Muscle of leg (tissue), 16 donors: ENCODE data around the gene NSUN7. TPM values are rescaled to one million over a fixed set of nuclear protein-coding genes. Genes with fewer than 3 reads are reported as not detected.
"Not testable (repeated sequence)": the region's sequence is repeated elsewhere in the genome, so short reads cannot be mapped to it uniquely, and the experiment has no call there.

Source experiments
- DNase-seq: peaks from one replicate; pipeline ENCODE4 v3.0.0; 2013
- H3K27ac ChIP-seq: one replicate; pipeline ENCODE4 v1.5.1; 2013; ENCODE audit warnings: mild to moderate bottlenecking, low read length, control low read depth
- H3K27me3 ChIP-seq: one replicate; pipeline ENCODE4 v1.6.1; 2013; ENCODE audit warnings: low read length; ENCODE audit not compliant: control insufficient read depth, insufficient read depth
- H3K36me3 ChIP-seq: one replicate; pipeline ENCODE4 v1.6.1; 2013; ENCODE audit warnings: low read length; ENCODE audit not compliant: control insufficient read depth, insufficient read depth
- H3K4me1 ChIP-seq: one replicate; pipeline ENCODE4 v1.6.1; 2013; ENCODE audit warnings: low read length; ENCODE audit not compliant: control insufficient read depth, insufficient read depth
- H3K4me3 ChIP-seq: one replicate; pipeline ENCODE4 v1.5.1; 2013; ENCODE audit warnings: low read length, control low read depth
- H3K9me3 ChIP-seq: replicated peaks from 2 replicates; pipeline ENCODE4 v1.6.1; 2013; ENCODE audit warnings: low read depth, low read length; ENCODE audit not compliant: control insufficient read depth
- WGBS: methylation state at CpG from one replicate; pipeline ENCODE4 v1.1.5; 2013; ENCODE audit warnings: missing lambda C conversion rate; ENCODE audit not compliant: insufficient coverage; 5-methylcytosine and 5-hydroxymethylcytosine counted together
- long read RNA-seq, 11 donors: transcript quantifications; one replicate each; lab custom pipeline, GENCODE V29; 2026
- polyA plus RNA-seq, 8 donors: library from polyadenylated mRNA; unstranded; fragments of 120-200 nt; gene quantifications; one replicate each; pipeline versions ENCODE4 v1.2.1 to v1.2.3, GENCODE V29; 2013; ENCODE audit warnings: inconsistent platforms in 1 of 8, low replicate concordance in 1 of 8; ENCODE audit not compliant: insufficient read length in 8 of 8, insufficient read depth in 1 of 8
- total RNA-seq: library from RNA; stranded (reverse); fragments of 120-200 nt; gene quantifications from one replicate; pipeline ENCODE4 v1.2.4, GENCODE V29; 2013

Gene NSUN7, protein sequence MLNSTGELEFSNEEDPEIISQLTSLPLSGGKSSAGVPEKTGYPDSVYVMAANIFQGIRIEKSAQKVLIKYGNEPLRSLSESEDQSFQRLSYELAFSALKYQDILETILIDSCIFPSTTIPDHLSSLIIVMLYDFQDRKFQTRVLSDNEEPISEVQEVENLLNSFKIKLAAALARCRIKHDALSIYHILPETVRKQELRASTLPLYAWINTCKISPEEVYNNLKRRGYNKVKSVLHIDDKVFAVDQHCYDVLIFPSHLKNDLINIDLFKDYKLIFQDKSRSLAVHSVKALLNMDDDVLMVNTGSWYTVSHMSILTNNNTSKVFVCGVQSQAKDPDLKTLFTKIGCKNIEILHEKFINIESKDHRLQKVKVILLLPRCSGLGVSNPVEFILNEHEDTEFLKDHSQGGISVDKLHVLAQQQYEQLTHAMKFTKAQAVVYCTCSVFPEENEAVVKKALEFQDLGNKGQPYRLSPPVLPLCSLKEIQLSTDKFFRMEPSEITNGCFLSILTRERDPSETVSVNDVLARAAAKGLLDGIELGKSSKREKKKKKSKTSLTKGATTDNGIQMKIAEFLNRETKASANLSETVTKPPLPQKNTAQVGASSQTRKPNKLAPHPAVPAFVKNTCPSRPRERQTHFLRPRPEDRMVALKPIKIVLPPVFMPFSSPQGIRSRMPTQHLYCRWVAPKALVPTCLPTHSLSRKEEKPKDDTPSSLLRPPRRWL
- total RNA-seq (0.84 TPM), polyA plus RNA-seq (1 to 10 TPM in 3 of 8 donors, under 1 TPM in 5; 0.25 to 2.0 (median 0.89) TPM)
- long read RNA-seq, donor 1: 0 reads
- long read RNA-seq, donor 2: 0 reads
- long read RNA-seq, donor 3: 0 reads
- long read RNA-seq, donor 4: 0 reads
- long read RNA-seq, donor 5: 0 reads
- long read RNA-seq, donor 6, partial matches to known transcripts: 0 of 1 reads
- long read RNA-seq, donor 6, other reads (novel, unspliced or antisense): 0 of 1 reads
- long read RNA-seq, donor 7: 0 reads
- long read RNA-seq, donor 8: 0 reads
- long read RNA-seq, donor 9: 0 reads
- long read RNA-seq, donor 10: 0 reads
- long read RNA-seq, donor 11: 0 reads

DNA sequence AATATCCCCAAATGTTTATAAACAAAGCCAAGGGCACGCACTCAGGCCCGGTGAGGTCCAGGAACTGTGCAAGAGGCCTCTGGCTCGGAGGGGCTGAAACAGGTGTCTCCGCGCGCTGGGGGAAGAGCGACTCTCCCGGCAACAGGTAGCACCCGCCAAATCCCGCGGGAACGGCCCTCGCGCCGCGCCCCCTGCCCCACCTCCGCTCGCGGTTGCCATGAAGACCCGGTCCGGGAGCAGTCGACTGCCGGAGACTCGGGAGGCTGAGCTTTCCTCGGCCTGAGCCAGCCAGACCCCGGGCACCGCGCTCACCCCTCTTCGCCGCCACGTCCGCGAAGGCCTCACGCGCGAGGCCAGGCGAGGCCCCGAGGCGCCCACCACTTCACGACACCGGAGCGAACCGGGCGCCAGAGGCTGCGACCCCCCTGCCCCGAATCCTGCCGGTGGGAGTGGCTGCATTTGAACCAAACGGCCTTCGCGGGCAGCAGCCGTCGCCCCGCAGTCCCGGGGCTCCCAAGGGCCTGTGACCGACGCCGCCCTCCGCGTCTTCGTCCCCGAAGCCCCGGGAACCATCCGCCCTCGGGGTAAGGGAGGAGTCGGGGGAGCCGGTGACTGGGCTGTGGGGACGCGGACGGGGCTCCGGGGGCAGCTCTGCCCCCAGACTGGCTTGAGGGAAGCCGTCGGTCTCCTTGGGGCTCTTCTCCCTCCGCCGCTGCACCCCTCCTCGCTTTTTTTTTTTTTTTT is at the start of gene NSUN7:
NSUN7 (plus strand) TSS at position 239 of the 744 bp plus-strand sequence. CDS start 739 bp downstream, outside the sequence.
- peak within 1 kb of the TSS; percentile 57 for H3K4me3 ChIP-seq
- no peak within 1 kb of the TSS for H3K27ac ChIP-seq
- H3K36me3 ChIP-seq: no peaks in the 10 kb centered on the region
- H3K4me1 ChIP-seq: peaks cover 8% of the 10 kb centered on the region
- H3K27me3 ChIP-seq: peaks cover 19% of the 10 kb centered on the region
- whole genome bisulfite sequencing: under 1% methylated on average over 75 of the region's 75 CpGs
- peak; percentile 65 for DNase-seq
- no peaks in the 10 kb centered on the region for H3K9me3 ChIP-seq

DNA sequence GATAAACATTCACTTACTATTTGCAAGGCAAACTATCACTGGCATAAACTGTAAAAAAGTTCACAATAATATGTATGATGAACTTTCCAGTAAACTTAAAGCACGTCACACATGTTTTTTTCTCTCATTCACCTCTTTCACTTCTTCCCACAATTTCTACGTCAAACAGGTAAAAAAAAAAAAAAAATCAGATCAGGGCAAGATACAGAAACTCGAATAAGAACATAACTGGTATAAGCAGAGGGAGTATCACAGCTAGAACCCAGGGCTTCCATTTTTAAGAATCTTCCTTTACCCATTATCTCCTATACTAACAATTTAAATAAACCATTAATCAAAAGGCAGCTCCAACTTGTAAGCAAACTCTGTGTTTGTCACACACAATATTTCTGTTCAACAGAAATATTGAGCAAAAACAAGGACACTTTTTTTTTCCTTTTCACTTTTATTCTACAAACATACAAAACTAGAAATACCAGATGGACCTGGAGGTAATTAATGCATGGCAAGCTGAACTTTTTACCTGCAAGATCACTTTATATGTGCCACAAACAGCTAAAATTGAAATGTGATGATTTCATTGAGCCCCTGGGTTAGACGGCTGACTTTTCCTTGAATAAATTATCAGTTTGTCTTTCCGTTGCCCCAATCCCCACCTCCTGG is 47.5 kb upstream of the NSUN7 start:
- Histone ChIP-seq H3K36me3 (no peaks in the 10 kb centered on the region), H3K27me3 (no peaks in the 10 kb centered on the region), H3K4me3 (no peak overlapping the region), H3K9me3 (no peaks in the 10 kb centered on the region), H3K4me1 (no peaks in the 10 kb centered on the region), H3K27ac (no peak overlapping the region)
- DNase-seq: no peak
- 80% methylated on average over 1 of the region's 5 CpGs for WGBS

DNA sequence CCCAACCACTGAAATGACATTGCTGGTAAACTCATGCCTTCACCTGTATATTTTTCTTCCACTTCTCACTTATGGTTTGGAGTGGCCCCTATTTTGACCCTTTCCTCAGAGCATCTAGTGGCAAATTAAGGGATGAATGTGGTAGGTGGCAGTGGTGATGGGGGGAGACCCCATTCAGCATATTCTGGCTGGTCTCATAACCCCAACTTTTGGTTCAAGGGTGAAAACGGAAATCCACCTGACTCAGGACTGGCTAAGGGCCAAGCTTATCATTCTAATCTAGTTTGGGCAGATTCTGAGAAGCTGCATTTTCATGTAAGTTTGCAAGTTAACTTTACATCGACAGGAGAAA is 47.0 kb upstream of the NSUN7 start:
- WGBS: 0% methylated on average over 1 of the region's 2 CpGs
- Histone ChIP-seq H3K36me3 (no peaks in the 10 kb centered on the region), H3K27ac (no peak overlapping the region), H3K4me3 (no peak overlapping the region), H3K4me1 (no peaks in the 10 kb centered on the region), H3K9me3 (no peaks in the 10 kb centered on the region), H3K27me3 (no peaks in the 10 kb centered on the region)
- DNase-seq: no peak

DNA sequence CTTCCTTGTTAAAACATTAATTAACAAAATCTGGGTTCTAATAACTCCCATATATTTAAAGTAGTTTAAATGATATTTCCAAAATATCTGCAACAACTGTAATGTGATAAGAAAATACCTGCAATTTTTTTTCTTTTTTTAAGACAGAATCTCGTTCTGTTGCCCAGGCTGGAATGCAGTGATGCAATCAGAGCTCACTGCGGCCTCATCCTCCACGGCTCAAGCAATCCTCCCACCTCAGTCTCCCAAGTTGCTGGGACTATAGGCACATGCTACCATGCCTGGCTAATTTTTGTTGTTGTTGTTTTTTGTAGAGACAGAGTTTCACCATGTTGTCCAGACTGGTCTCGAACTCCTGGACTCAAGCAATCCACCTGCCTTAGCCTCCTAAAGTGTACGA is 45.7 kb upstream of the NSUN7 start:
- H3K36me3 ChIP-seq: no peaks in the 10 kb centered on the region
- no peak overlapping the region for H3K4me3 ChIP-seq
- no peaks in the 10 kb centered on the region for H3K9me3 ChIP-seq
- no peaks in the 10 kb centered on the region for H3K4me1 ChIP-seq
- H3K27me3 ChIP-seq: no peaks in the 10 kb centered on the region
- no peak overlapping the region for H3K27ac ChIP-seq
- WGBS: no CpG with 5 or more reads among the region's 5 CpGs
- no peak for DNase-seq

DNA sequence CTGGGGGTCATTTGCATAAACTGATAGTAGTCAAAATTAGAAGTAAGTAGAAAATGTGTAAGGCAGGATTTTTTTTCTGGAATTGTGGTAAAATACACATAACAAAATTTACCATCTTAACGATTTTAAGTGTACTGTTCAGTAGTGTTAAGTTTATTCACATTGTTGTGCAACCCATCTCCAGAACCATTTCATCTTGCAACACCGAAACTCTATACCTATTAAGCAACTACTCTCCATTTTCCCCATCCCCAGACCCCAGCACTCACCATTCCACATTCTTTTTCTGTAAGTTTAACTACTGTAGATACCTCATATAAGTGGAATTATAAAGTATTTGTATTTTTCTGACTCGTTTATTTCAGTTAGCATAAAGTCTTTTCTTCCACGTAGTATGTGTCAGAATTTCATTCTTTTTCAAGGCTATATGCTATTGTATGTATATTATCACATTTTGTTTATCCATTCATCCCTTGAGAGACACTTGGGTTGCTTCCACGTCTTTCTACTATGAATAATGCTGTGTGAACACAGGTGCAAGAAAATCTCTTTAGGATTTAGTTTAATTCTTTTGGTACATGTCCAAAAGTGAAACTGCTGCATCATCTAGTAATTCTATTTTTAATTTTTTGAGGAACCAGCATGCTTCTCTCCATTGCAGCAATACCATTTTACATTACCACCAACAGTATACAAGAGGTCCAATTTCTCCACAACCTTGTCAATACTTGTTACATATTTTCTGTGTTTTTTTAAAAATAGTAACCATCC is 39.1 kb upstream of the NSUN7 start:
- H3K27me3 ChIP-seq: no peaks in the 10 kb centered on the region
- H3K4me3 ChIP-seq: no peak overlapping the region
- H3K27ac ChIP-seq: no peak overlapping the region
- H3K4me1 ChIP-seq: no peaks in the 10 kb centered on the region
- WGBS: no CpG with 5 or more reads among the region's 5 CpGs
- peak; percentile 50 for DNase-seq
- no peaks in the 10 kb centered on the region for H3K36me3 ChIP-seq
- H3K9me3 ChIP-seq: no peaks in the 10 kb centered on the region

DNA sequence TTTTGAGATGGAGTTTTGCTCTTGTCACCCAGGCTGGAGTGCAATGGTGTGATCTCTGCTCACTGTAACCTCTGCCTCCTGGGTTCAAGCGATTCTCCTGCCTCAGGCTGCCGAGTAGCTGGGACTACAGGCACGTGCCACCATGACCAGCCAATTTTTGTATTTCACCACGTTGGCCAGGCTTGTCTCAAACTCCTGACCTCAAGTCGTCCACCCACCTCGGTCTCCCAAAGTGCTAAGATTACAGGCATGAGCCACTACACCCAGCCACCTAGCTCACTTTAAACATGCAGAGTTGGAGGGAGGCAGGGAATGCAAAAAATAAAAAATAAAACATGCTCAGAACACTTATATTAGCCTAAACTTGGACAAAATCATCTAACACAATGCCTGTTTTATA is 36.8 kb upstream of the NSUN7 start:
- H3K36me3 ChIP-seq, H3K9me3 ChIP-seq, H3K4me3 ChIP-seq, H3K4me1 ChIP-seq, H3K27ac ChIP-seq, H3K27me3 ChIP-seq, DNase-seq: not testable (repeated sequence)
- 52% methylated on average over 3 of the region's 6 CpGs for WGBS

DNA sequence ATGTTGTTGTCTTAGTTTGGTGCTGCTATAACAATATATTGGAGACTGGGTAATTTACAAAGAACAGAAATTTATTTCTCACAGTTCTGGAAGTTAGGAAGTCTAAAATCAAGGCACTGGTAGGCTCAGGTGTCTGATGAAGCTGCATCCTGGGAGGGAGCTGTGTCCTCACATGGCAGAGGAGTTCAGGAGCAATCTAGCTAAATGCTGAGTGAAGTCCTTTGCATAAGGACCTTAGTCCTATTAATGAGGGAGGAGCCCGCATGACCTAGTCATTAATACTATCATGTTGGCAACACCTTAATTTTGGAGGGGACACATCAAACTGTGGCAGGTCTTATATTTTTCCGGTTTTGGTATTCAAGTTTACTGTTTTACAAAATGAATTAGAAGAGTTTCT is 36.0 kb upstream of the NSUN7 start:
- no CpG with 5 or more reads among the region's 2 CpGs for WGBS
- Histone ChIP-seq H3K27ac (no peak overlapping the region), H3K9me3 (no peaks in the 10 kb centered on the region), H3K36me3 (no peaks in the 10 kb centered on the region), H3K27me3 (no peaks in the 10 kb centered on the region), H3K4me1 (no peaks in the 10 kb centered on the region), H3K4me3 (no peak overlapping the region)
- no peak for DNase-seq

DNA sequence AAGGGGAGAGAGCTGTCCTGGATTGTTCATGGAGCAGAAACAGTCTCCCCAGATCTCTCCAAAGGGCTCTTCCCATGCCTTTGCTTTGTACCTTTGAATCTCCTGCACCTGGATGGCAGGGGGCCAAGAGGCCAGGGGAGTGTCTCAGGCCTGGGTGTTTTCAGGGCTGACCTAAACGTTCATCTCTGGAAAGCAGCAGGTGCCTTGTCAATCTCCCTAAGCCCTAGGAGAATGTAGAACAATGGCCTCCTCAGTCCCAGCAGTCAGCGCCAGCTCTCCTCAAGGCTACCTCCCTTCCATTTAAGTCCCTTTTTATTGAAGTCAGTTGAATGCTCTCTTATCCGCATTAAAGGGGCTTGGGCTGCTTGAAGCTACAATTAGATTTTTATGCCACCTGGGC is 31.2 kb upstream of the NSUN7 start:
- Histone ChIP-seq H3K4me3 (no peak overlapping the region), H3K36me3 (no peaks in the 10 kb centered on the region), H3K9me3 (no peaks in the 10 kb centered on the region), H3K27ac (no peak overlapping the region), H3K27me3 (no peaks in the 10 kb centered on the region), H3K4me1 (no peaks in the 10 kb centered on the region)
- WGBS: 14% methylated on average over 1 of the region's 3 CpGs
- no peak for DNase-seq
